Measurements from ENCODE around the gene SRRM2. TPM values are rescaled to one million over a fixed set of nuclear protein-coding genes. Genes with fewer than 3 reads are reported as not detected.

SRRM2 gene
- polyA plus RNA-seq, 1 donor (not counting 4 experiments of a cell fraction or from before 2014, with no cell fraction given) = 101 TPM

- Histone ChIP-seq H4K20me1 (ENCODE audit: control insufficient read depth, extremely low read depth, insufficient read depth, low read length) (peaks cover 36% of the 10 kb centered on the region), H3K4me1 (ENCODE audit: control insufficient read depth, extremely low read depth, insufficient read depth, low read length) (peaks cover 9% of the 10 kb centered on the region), H3K9me1 (ENCODE audit: control insufficient read depth, extremely low read depth, insufficient read depth, low read length) (no peaks in the 10 kb centered on the region), H3K27me3 (ENCODE audit: control insufficient read depth, extremely low read depth, insufficient read depth, low read length) (no peaks in the 10 kb centered on the region), H3K4me3 (ENCODE audit: control insufficient read depth in 2 of 3, extremely low read depth in 1 of 3, insufficient read depth in 2 of 3, low read depth in 1 of 3, low read length in 3 of 3) (no peak overlapping the region), H3K9ac (ENCODE audit: control insufficient read depth, extremely low read depth, insufficient read depth, low read length) (no peak overlapping the region), H3K36me3 (ENCODE audit: control insufficient read depth in 2 of 2, extremely low read depth in 1 of 2, insufficient read depth in 2 of 2, low read length in 2 of 2) (peaks cover 71 to 93% of the 10 kb centered on the region in 2 experiments), H3K27ac (ENCODE audit: control insufficient read depth, insufficient read depth, low read length) (no peak overlapping the region), H3K79me2 (ENCODE audit: control insufficient read depth, insufficient read depth, low read length) (peaks cover 76% of the 10 kb centered on the region), H3K4me2 (ENCODE audit: control insufficient read depth, extremely low read depth, insufficient read depth, low read depth, low read length) (no peak overlapping the region), H3K9me3 (ENCODE audit: control insufficient read depth, low read depth, low read length) (no peaks in the 10 kb centered on the region), H2AFZ (ENCODE audit: control insufficient read depth, low read length) (no peak overlapping the region)
- DNase-seq (ENCODE audit: low read depth, low spot score) (no peak), FAIRE-seq (no peak)
- dilution Hi-C loops (cut with MboI; ENCODE audit: extremely low pct_ligation_motif_present, low sequenced_read_pairs) = no loop called here
- no peak for TF ChIP-seq CTCF (optimal IDR thresholded peaks at IDR 0.05 in 1 of 3, IDR thresholded peaks at IDR 0.05 in 1 of 3, conservative IDR thresholded peaks at IDR 0.05 in 1 of 3; ENCODE audit: extremely low read depth in 1 of 3, insufficient read depth in 2 of 3, low read length in 3 of 3)
- no peak for TF ChIP-seq EZH2 (IDR thresholded peaks at IDR 0.05; ENCODE audit: low read length)
These were observed 14.1 kb downstream of the SRRM2 start for GRCh38 chr16:2766430-2767139.

- Histone ChIP-seq H3K9me3 (ENCODE audit: control insufficient read depth, low read depth, low read length) (no peaks in the 10 kb centered on the region), H4K20me1 (ENCODE audit: control insufficient read depth, extremely low read depth, insufficient read depth, low read length) (peaks cover 37% of the 10 kb centered on the region), H3K4me3 (ENCODE audit: control insufficient read depth in 2 of 3, extremely low read depth in 1 of 3, insufficient read depth in 2 of 3, low read depth in 1 of 3, low read length in 3 of 3) (no peak overlapping the region), H3K36me3 (ENCODE audit: control insufficient read depth in 2 of 2, extremely low read depth in 1 of 2, insufficient read depth in 2 of 2, low read length in 2 of 2) (peaks cover 71 to 93% of the 10 kb centered on the region in 2 experiments), H3K4me2 (ENCODE audit: control insufficient read depth, extremely low read depth, insufficient read depth, low read depth, low read length) (no peak overlapping the region), H3K9ac (ENCODE audit: control insufficient read depth, extremely low read depth, insufficient read depth, low read length) (no peak overlapping the region), H3K27ac (ENCODE audit: control insufficient read depth, insufficient read depth, low read length) (no peak overlapping the region), H3K79me2 (ENCODE audit: control insufficient read depth, insufficient read depth, low read length) (peaks cover 69% of the 10 kb centered on the region), H3K27me3 (ENCODE audit: control insufficient read depth, extremely low read depth, insufficient read depth, low read length) (no peaks in the 10 kb centered on the region), H2AFZ (ENCODE audit: control insufficient read depth, low read length) (no peak overlapping the region), H3K9me1 (ENCODE audit: control insufficient read depth, extremely low read depth, insufficient read depth, low read length) (no peaks in the 10 kb centered on the region), H3K4me1 (ENCODE audit: control insufficient read depth, extremely low read depth, insufficient read depth, low read length) (peaks cover 9% of the 10 kb centered on the region)
- DNase-seq (ENCODE audit: low read depth, low spot score) = no peak
- no peak for TF ChIP-seq EZH2 (IDR thresholded peaks at IDR 0.05; ENCODE audit: low read length)
- no peak for TF ChIP-seq CTCF (optimal IDR thresholded peaks at IDR 0.05 in 1 of 3, IDR thresholded peaks at IDR 0.05 in 1 of 3, conservative IDR thresholded peaks at IDR 0.05 in 1 of 3; ENCODE audit: extremely low read depth in 1 of 3, insufficient read depth in 2 of 3, low read length in 3 of 3)
- dilution Hi-C loops (cut with MboI; ENCODE audit: extremely low pct_ligation_motif_present, low sequenced_read_pairs) = no loop called here
- no peak for FAIRE-seq
These were observed 14.8 kb downstream of the SRRM2 start for GRCh38 chr16:2767140-2767731.

Measured in keratinocyte (primary cell).